GM20000 (cell line): ENCODE data around the gene FER.

Source experiments
- DNase-seq: peaks from one replicate; pipeline ENCODE4 v3.0.0; 2012; ENCODE audit warnings: low spot score
- CTCF ChIP-seq: IDR thresholded peaks from 2 replicates; pipeline ENCODE4 v1.5.1; 2012; ENCODE audit warnings: mild to moderate bottlenecking, control low read depth; ENCODE audit errors: extremely low read depth, missing control alignments

The FER gene

GRCh38 chr5:108924457-108924961 is 176.8 kb downstream of the FER start:
- TF ChIP-seq CTCF, result no peak
- DNase-seq, result no peak

- DNase-seq, result no peak
- no peak for TF ChIP-seq CTCF
Measured at GRCh38 chr5:108925073-108925472, 177.4 kb downstream of the FER start.

- TF ChIP-seq CTCF, result no peak
- DNase-seq, result no peak
Measured at GRCh38 chr5:108930107-108930506, 182.4 kb downstream of the FER start.

- no peak for TF ChIP-seq CTCF
- DNase-seq, result no peak
Measured at GRCh38 chr5:108935611-108936010, 187.9 kb downstream of the FER start.

- no peak for DNase-seq
Measured at GRCh38 chr5:108937221-108937620, 189.5 kb downstream of the FER start.

GRCh38 chr5:108940506-108940905 is 192.8 kb downstream of the FER start:
- DNase-seq, result no peak
- TF ChIP-seq CTCF, result no peak

More at GRCh38 chr5:108937221-108937620, 189.5 kb downstream of the FER start:
- no peak for TF ChIP-seq CTCF

- DNase-seq, result no peak
- TF ChIP-seq CTCF, result no peak
Measured at GRCh38 chr5:108941746-108942145, 194.0 kb downstream of the FER start.
